ENCODE data around the gene SCARF1.
A peak's percentile ranks its signal among the peaks of the same experiment; 100 is the strongest.

Gene SCARF1

GRCh38 chr17:1590029-1590746, 55.3 kb downstream of the SCARF1 start:
- no peak overlapping the region for H4K8ac ChIP-seq (ENCODE audit: low read depth, low read length)
- no peak for DNase-seq (ENCODE audit: low spot score)
- no peaks in the 10 kb centered on the region for H3K79me1 ChIP-seq (ENCODE audit: low read depth, low read length)
- H3K27me3 ChIP-seq (ENCODE audit: control insufficient read depth in 3 of 3, insufficient read depth in 3 of 3, low read depth in 1 of 3, low read length in 3 of 3): no peaks in the 10 kb centered on the region
- peaks cover 0 to 9% of the 10 kb centered on the region in 2 donors for H3K4me1 ChIP-seq (ENCODE audit: control insufficient read depth in 2 of 2, insufficient read depth in 1 of 2, low read depth in 1 of 2, low read length in 2 of 2)
- H3K36me3 ChIP-seq (replicated peaks in 1 of 2; ENCODE audit: control insufficient read depth in 2 of 2, insufficient read depth in 2 of 2, low read length in 2 of 2): peaks cover 2 to 79% of the 10 kb centered on the region in 2 donors
- no peak overlapping the region for H3K9ac ChIP-seq (ENCODE audit: low read depth, low read length, poor library complexity)
- no peak overlapping the region for H4K91ac ChIP-seq (ENCODE audit: low read depth, low read length, poor library complexity)
- no peak overlapping the region for H3K14ac ChIP-seq (ENCODE audit: low read length)
- H2BK120ac ChIP-seq (ENCODE audit: low read depth, low read length): no peak overlapping the region
- peak overlapping the region; percentile 55 for H3K23ac ChIP-seq (ENCODE audit: low read depth, low read length, poor library complexity)
- H2BK5ac ChIP-seq (ENCODE audit: low read length): peak overlapping the region; percentile 66
- no peak overlapping the region for H2AFZ ChIP-seq (ENCODE audit: low read length)
- no peak overlapping the region for H2AK5ac ChIP-seq (ENCODE audit: low read depth, low read length)
- peak overlapping the region; percentile 10 for H3K27ac ChIP-seq (replicated peaks; ENCODE audit: low read length)
- no peaks in the 10 kb centered on the region for H3K9me3 ChIP-seq (replicated peaks in 1 of 2; ENCODE audit: control insufficient read depth in 2 of 2, insufficient read depth in 1 of 2, low read depth in 1 of 2, low read length in 2 of 2)
- H3K18ac ChIP-seq (ENCODE audit: low read length): no peak overlapping the region
- H2BK15ac ChIP-seq (ENCODE audit: low read length): no peak overlapping the region
- no peak overlapping the region for H2BK12ac ChIP-seq (ENCODE audit: low read length)
- no peak overlapping the region for H3K4me2 ChIP-seq (ENCODE audit: insufficient read depth, low read length, poor library complexity, severe bottlenecking)
- no peak overlapping the region for H3K4ac ChIP-seq (ENCODE audit: low read length)
- no CpG with 5 or more reads among the region's 19 CpGs for WGBS, 2 donors (ENCODE audit: extremely low coverage in 2 of 2, insufficient read length in 2 of 2, insufficient replicate concordance in 1 of 2)
- no peak overlapping the region for H3K4me3 ChIP-seq (ENCODE audit: low read length in 2 of 2)

GRCh38 chr17:1588821-1589585, 56.5 kb downstream of the SCARF1 start:
- no peaks in the 10 kb centered on the region for H3K27me3 ChIP-seq (ENCODE audit: control insufficient read depth in 3 of 3, insufficient read depth in 3 of 3, low read depth in 1 of 3, low read length in 3 of 3)
- H4K91ac ChIP-seq (ENCODE audit: low read depth, low read length, poor library complexity): no peak overlapping the region
- peaks cover 0 to 9% of the 10 kb centered on the region in 2 donors for H3K4me1 ChIP-seq (ENCODE audit: control insufficient read depth in 2 of 2, insufficient read depth in 1 of 2, low read depth in 1 of 2, low read length in 2 of 2)
- no peak overlapping the region for H3K4me3 ChIP-seq (ENCODE audit: low read length in 2 of 2)
- no peaks in the 10 kb centered on the region for H3K9me3 ChIP-seq (replicated peaks in 1 of 2; ENCODE audit: control insufficient read depth in 2 of 2, insufficient read depth in 1 of 2, low read depth in 1 of 2, low read length in 2 of 2)
- H3K4me2 ChIP-seq (ENCODE audit: insufficient read depth, low read length, poor library complexity, severe bottlenecking): no peak overlapping the region
- peak overlapping the region; percentile 29 for H3K18ac ChIP-seq (ENCODE audit: low read length)
- H2AK5ac ChIP-seq (ENCODE audit: low read depth, low read length): no peak overlapping the region
- no peak for DNase-seq (ENCODE audit: low spot score)
- no peak overlapping the region for H2BK15ac ChIP-seq (ENCODE audit: low read length)
- no peak overlapping the region for H3K9ac ChIP-seq (ENCODE audit: low read depth, low read length, poor library complexity)
- no peak overlapping the region for H2BK5ac ChIP-seq (ENCODE audit: low read length)
- peaks cover 2 to 88% of the 10 kb centered on the region in 2 donors for H3K36me3 ChIP-seq (replicated peaks in 1 of 2; ENCODE audit: control insufficient read depth in 2 of 2, insufficient read depth in 2 of 2, low read length in 2 of 2)
- H3K27ac ChIP-seq (replicated peaks; ENCODE audit: low read length): no peak overlapping the region
- no peaks in the 10 kb centered on the region for H3K79me1 ChIP-seq (ENCODE audit: low read depth, low read length)
- H3K23ac ChIP-seq (ENCODE audit: low read depth, low read length, poor library complexity): no peak overlapping the region
- H2AFZ ChIP-seq (ENCODE audit: low read length): no peak overlapping the region
- no CpG with 5 or more reads among the region's 33 CpGs for WGBS, 2 donors (ENCODE audit: extremely low coverage in 2 of 2, insufficient read length in 2 of 2, insufficient replicate concordance in 1 of 2)
- no peak overlapping the region for H2BK120ac ChIP-seq (ENCODE audit: low read depth, low read length)
- no peak overlapping the region for H3K4ac ChIP-seq (ENCODE audit: low read length)
- no peak overlapping the region for H4K8ac ChIP-seq (ENCODE audit: low read depth, low read length)
- H2BK12ac ChIP-seq (ENCODE audit: low read length): no peak overlapping the region
- H3K14ac ChIP-seq (ENCODE audit: low read length): peak overlapping the region; percentile 67

- H3K4me3 ChIP-seq (ENCODE audit: low read length in 2 of 2): no peak overlapping the region
- no peak overlapping the region for H3K14ac ChIP-seq (ENCODE audit: low read length)
- no peak overlapping the region for H2AFZ ChIP-seq (ENCODE audit: low read length)
- no peak overlapping the region for H3K18ac ChIP-seq (ENCODE audit: low read length)
- H2BK120ac ChIP-seq (ENCODE audit: low read depth, low read length): no peak overlapping the region
- H3K4me2 ChIP-seq (ENCODE audit: insufficient read depth, low read length, poor library complexity, severe bottlenecking): no peak overlapping the region
- H2BK15ac ChIP-seq (ENCODE audit: low read length): no peak overlapping the region
- no peaks in the 10 kb centered on the region for H3K27me3 ChIP-seq (ENCODE audit: control insufficient read depth in 3 of 3, insufficient read depth in 3 of 3, low read depth in 1 of 3, low read length in 3 of 3)
- H4K8ac ChIP-seq (ENCODE audit: low read depth, low read length): no peak overlapping the region
- WGBS, 2 donors (ENCODE audit: extremely low coverage in 2 of 2, insufficient read length in 2 of 2, insufficient replicate concordance in 1 of 2): no CpG with 5 or more reads among the region's 14 CpGs
- H3K9ac ChIP-seq (ENCODE audit: low read depth, low read length, poor library complexity): no peak overlapping the region
- no peak for DNase-seq (ENCODE audit: low spot score)
- H3K9me3 ChIP-seq (replicated peaks in 1 of 2; ENCODE audit: control insufficient read depth in 2 of 2, insufficient read depth in 1 of 2, low read depth in 1 of 2, low read length in 2 of 2): no peaks in the 10 kb centered on the region
- H2BK5ac ChIP-seq (ENCODE audit: low read length): no peak overlapping the region
- H2BK12ac ChIP-seq (ENCODE audit: low read length): no peak overlapping the region
- no peaks in the 10 kb centered on the region for H3K79me1 ChIP-seq (ENCODE audit: low read depth, low read length)
- H3K23ac ChIP-seq (ENCODE audit: low read depth, low read length, poor library complexity): no peak overlapping the region
- H2AK5ac ChIP-seq (ENCODE audit: low read depth, low read length): no peak overlapping the region
- no peak overlapping the region for H3K27ac ChIP-seq (replicated peaks; ENCODE audit: low read length)
- no peak overlapping the region for H3K4ac ChIP-seq (ENCODE audit: low read length)
- H3K36me3 ChIP-seq (replicated peaks in 1 of 2; ENCODE audit: control insufficient read depth in 2 of 2, insufficient read depth in 2 of 2, low read length in 2 of 2): peaks cover 0 to 86% of the 10 kb centered on the region in 2 donors
- peaks cover 0 to 9% of the 10 kb centered on the region in 2 donors for H3K4me1 ChIP-seq (ENCODE audit: control insufficient read depth in 2 of 2, insufficient read depth in 1 of 2, low read depth in 1 of 2, low read length in 2 of 2)
- no peak overlapping the region for H4K91ac ChIP-seq (ENCODE audit: low read depth, low read length, poor library complexity)
Observed at GRCh38 chr17:1584167-1584566, 61.4 kb downstream of the SCARF1 start.

Measured in neuronal stem cell (in vitro differentiated cells).